ENCODE results near the gene KRT78. TPM values are rescaled to one million over a fixed set of nuclear protein-coding genes. Genes with fewer than 3 reads are reported as not detected.

Gene KRT78
- total RNA-seq, 1 donor from 2014 or later = not detected

DNA sequence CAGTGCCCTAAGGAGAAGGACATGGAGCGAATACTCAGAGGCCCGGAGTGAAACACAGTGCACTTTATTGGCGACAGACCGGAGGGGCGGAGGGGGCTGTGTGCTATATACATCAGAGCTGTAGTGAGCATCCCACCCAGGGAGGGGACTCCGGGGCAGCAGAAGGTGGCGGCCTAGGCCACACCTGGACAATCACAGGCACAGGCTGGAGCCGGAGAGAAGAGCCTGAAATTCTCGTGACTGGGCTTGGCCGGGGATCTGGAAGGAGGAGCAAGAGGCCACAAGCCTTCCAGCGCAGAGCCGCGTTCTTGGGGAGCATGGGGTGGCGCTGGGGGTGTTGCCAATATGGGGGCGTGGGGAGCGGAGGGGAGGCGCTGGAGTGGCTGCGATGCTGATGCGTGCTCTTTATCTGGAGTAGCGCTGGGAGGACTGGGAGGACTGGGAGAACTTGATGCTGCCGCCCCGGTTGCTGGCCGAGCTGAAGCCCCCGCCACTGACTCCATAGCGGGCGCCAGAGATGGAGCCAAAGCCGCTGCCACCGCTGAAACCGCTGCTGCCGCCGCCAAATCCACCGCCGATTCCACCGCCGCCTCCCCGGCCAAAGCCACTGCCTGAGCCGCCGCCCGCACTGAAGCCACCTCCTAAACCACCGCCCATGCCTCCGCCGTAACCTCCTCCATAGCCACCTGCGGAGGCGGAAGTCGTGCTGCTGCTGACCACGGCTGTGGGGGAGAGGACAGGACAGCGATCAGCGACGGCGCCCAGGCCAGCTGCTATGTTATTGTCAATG is 59.0 kb downstream of the KRT78 start:
- H3K4me3 ChIP-seq = peak overlapping the region; percentile 21
- H3K4me1 ChIP-seq = no peaks in the 10 kb centered on the region
- no peak for DNase-seq
- H3K36me3 ChIP-seq = no peaks in the 10 kb centered on the region
- intact Hi-C loops (cut with micrococcal nuclease) = no loop called here
- no peak for TF ChIP-seq CTCF (IDR thresholded peaks at IDR 0.05; ENCODE audit: borderline replicate concordance)
- H3K27ac ChIP-seq (replicated peaks) = no peak overlapping the region
- H3K27me3 ChIP-seq (ENCODE audit: low read depth) = peaks cover 89% of the 10 kb centered on the region
- no peaks in the 10 kb centered on the region for H3K9me3 ChIP-seq (replicated peaks)

GRCh38 chr12:52788876-52789636 is 59.7 kb downstream of the KRT78 start:
- Histone ChIP-seq H3K36me3 (no peaks in the 10 kb centered on the region), H3K27ac (replicated peaks) (no peak overlapping the region), H3K9me3 (replicated peaks) (no peaks in the 10 kb centered on the region), H3K4me1 (no peaks in the 10 kb centered on the region), H3K4me3 (no peak overlapping the region), H3K27me3 (ENCODE audit: low read depth) (peaks cover 89% of the 10 kb centered on the region)
- no peak for TF ChIP-seq CTCF (IDR thresholded peaks at IDR 0.05; ENCODE audit: borderline replicate concordance)
- intact Hi-C loops (cut with micrococcal nuclease) = no loop called here
- DNase-seq = no peak

DNA sequence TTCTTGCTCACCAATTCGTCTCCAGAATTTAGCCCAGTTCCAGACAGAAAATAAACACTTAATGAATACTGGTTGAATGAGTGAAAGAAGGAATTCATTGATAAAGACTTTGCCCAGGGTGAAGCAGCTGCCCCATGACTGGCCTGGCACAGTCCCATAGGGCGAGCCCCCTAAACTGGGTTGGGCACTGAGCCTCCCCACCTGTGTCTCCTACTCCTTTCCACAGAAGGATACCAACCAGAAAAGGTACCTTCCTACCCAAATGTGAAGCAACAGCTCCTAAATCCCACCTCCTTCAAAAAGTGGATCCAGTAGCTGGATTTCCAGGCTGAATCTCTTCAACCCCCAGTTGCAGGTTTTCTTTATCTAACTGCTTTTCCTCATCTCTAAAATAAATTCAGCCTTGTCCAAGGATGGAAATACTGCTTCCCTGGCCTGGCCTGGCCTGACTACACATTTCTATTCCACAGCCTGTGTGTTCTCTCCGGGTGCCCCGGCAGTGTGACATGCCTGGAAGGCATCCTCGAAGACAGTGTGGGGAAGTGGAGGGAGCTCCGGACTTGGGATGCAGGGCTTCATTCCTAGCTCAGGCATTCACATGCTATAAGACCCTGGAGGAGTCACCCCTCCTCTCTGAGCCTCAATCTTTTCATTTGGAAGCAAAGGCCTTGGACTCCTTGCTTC is 60.5 kb downstream of the KRT78 start:
- Histone ChIP-seq H3K27me3 (ENCODE audit: low read depth) (peaks cover 89% of the 10 kb centered on the region), H3K4me1 (no peaks in the 10 kb centered on the region), H3K27ac (replicated peaks) (no peak overlapping the region), H3K4me3 (no peak overlapping the region), H3K9me3 (replicated peaks) (no peaks in the 10 kb centered on the region), H3K36me3 (no peaks in the 10 kb centered on the region)
- DNase-seq = no peak
- TF ChIP-seq CTCF (IDR thresholded peaks at IDR 0.05; ENCODE audit: borderline replicate concordance) = no peak
- intact Hi-C loops (cut with micrococcal nuclease) = no loop called here

Other genes with a start within 250 kb of the KRT78 start
- not detected for gene KRT72, start 247.5 kb downstream of the KRT78 start, total RNA-seq
- not detected for gene KRT73, start 230.4 kb downstream of the KRT78 start, total RNA-seq
- not detected for gene KRT2, start 196.8 kb downstream of the KRT78 start, total RNA-seq
- not detected for gene KRT1, start 168.6 kb downstream of the KRT78 start, total RNA-seq
- gene KRT77, start 145.5 kb downstream of the KRT78 start, total RNA-seq = not detected
- not detected for gene KRT76, start 71.6 kb downstream of the KRT78 start, total RNA-seq
- not detected for gene KRT3, start 52.9 kb downstream of the KRT78 start, total RNA-seq
- gene KRT4, start 34.9 kb downstream of the KRT78 start, total RNA-seq = not detected
- gene KRT79, start 14.7 kb downstream of the KRT78 start, total RNA-seq = not detected
- 63.4 TPM for gene KRT8, start 56.1 kb upstream of the KRT78 start, total RNA-seq
- 3.7 TPM for gene KRT18, start 100.1 kb upstream of the KRT78 start, total RNA-seq
- gene EIF4B, start 157.5 kb upstream of the KRT78 start, total RNA-seq = 390 TPM
- gene TNS2, start 201.1 kb upstream of the KRT78 start, total RNA-seq = 109 TPM
- 49.1 TPM for gene SPRYD3, start 230.4 kb upstream of the KRT78 start, total RNA-seq
- gene IGFBP6, start 248.7 kb upstream of the KRT78 start, total RNA-seq = 53.0 TPM